GM20431 (cell line): Measurements from ENCODE around the gene LARGE1.

Experiments
- in situ Hi-C: fragments of 300-500 bp; cut with MseI, MboI; formaldehyde crosslinking; loops from one replicate; pipeline ENCODE4 v1.15.0; 2020; ENCODE audit warnings: low sequenced_read_pairs; ENCODE audit not compliant: unreplicated experiment

Gene LARGE1

DNA sequence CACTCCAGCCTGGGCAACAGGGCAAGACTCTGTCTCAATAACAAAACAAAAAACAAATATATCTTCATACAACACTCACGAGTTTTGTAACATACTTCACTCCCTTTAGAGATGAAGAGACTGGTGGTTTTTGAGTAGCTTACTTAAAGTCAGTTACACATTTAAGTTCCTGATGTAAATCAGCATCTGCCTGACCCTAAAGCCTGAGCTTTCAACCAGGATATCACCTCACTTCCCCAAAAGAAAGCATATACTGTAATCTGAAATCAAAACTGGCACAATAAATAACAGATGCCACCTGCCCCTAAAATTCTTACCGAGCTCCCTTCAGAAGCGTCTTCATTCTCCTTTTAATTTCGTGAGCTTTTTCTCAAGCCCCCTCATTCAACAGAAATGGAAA is 31.5 kb downstream of the LARGE1 start:
- in situ Hi-C loops, result no loop called here

DNA sequence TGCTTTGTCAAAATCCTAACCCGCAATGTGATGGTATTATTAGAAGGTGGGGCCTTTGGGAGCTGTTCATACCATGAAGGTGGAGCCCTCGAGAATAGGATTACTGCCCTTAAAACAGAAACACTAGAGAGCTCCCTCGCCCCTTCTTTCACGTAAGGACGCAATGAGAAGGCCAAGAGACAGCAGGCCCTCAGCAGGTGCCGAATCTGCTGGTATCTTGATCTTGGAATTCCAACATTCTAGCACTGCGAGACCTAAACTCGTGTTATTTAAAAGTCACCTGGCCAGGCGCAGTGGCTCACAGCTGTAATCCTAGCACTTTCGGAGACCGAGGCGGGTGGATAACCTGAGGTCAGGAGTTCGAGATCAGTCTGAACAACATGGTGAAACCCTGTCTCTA is 33.1 kb downstream of the LARGE1 start:
- in situ Hi-C loops, result no loop called here

DNA sequence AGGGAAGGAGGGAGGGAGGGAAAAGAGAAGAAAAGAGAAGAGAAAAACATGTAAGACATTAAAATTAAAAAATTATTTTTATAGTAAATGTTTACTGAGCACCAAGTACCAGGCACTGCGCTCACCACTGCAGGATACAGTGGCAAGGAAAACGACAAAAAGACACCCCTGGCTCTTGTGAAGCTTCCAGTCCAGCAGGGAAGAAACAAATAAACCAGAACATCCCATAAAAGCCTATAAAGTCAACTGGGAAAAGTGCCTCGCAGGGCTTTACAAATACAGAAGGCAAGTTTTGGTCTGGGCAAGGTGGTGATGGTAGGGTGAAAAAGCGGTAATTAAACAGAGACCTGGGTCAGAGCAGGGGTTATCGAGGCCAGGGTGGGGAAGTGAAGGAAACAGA is 33.6 kb downstream of the LARGE1 start:
- in situ Hi-C loops, result no loop called here

DNA sequence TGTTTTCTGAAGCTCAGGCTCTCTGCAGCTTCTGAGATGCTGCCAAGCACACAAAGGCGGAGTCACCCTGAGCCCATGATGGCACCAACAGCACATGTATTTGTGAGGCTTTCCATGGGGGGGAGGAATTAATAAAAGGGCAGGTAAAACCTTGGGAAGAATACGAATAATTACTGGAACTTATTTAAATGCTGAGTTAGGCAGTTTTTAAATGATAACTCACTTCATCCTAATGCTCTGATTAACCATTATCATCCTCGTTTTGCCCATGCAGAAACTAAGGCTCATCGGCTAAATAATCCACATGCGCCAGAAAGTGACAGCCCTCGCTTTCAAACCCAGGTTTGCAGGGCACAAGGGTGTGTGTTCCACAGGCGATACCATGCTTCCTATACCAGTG is 35.4 kb downstream of the LARGE1 start:
- in situ Hi-C loops, result no loop called here

DNA sequence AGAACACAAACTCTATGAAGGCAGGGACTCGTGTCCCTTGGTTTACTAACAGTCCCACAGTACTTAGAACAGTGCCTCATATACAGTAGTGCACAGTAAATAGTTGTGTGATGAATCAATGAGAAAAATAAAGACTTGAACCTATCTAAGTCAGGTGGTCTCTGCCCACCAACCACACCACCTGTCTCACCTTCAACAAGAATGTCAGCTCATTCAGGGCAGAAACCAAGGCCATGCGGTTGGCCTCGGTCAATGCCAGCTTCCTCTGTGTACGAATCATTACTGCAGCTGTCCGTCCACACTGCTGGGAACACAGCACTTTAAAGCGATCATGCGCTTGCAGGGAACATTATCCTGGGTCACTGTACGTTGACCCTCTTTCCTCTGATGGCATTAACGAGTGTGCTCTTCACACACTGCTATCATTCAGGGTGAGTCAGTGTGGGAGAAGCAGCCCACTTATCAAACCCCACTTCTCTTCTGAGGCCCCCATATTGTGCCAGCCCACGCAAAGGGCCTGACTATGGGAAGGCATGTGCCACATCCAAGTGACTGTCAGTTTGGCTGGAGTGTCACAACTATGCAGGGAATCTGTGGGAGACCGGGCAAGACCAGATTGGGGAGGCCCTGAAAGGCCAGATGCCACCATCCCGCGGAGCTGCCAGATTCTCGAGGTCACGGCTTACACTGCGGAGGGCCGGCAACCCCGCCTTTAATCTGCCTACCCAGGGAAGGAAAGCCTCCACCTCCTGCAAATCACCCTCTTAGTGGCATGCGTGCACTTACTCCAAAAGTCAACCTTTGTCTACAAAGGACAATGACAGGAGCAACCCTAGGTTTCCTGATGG is 36.1 kb downstream of the LARGE1 start:
- in situ Hi-C loops, result no loop called here

GRCh38 chr22:33883561-33883960 is 36.7 kb downstream of the LARGE1 start:
- in situ Hi-C loops, result no loop called here

DNA sequence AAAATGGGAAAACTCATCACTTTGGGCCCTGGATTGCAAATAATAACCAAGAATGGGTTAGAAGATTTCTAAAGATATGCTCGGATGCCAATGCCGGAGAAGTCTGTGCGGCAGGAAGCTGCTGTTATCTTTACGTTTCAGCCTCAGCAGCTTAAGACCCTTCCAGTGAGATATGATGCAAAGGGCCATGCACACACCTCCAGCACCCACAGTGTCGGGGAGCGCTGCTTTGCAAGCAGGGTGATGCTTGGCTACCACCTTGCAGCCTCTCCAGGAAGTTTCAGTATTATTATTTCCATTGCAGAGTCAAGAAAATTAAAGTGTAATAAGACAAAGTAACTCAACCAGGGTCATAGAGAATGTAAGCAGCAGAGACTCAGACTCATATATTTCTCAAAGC is 37.3 kb downstream of the LARGE1 start:
- in situ Hi-C loops, result no loop called here

- in situ Hi-C loops, result no loop called here
Observed at GRCh38 chr22:33880986-33881385, 39.3 kb downstream of the LARGE1 start.

- in situ Hi-C loops, result no loop called here
Observed at GRCh38 chr22:33879796-33880195, 40.5 kb downstream of the LARGE1 start.

GRCh38 chr22:33875316-33875715 is 45.0 kb downstream of the LARGE1 start:
- in situ Hi-C loops, result no loop called here

DNA sequence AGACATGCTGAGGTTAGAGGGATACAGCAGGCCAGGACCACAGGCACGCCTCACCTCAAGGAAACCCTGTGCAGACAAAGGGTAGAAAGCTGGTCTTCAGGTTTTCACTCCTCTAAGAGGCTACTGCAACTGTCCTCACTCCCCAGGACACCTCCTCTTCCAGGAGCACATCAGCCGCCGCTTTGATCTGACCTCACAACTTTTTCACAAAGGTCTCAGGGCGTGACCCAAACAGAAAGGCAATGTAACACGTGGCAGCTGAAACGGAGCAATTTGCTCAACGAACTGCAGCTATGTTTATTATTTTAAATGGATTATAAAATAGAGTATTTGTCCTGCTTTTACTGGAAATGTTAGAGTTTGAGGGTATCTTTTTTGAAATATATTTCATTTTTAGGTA is 46.1 kb downstream of the LARGE1 start:
- in situ Hi-C loops, result no loop called here

- in situ Hi-C loops, result no loop called here
Observed at GRCh38 chr22:33873666-33874065, 46.6 kb downstream of the LARGE1 start.

DNA sequence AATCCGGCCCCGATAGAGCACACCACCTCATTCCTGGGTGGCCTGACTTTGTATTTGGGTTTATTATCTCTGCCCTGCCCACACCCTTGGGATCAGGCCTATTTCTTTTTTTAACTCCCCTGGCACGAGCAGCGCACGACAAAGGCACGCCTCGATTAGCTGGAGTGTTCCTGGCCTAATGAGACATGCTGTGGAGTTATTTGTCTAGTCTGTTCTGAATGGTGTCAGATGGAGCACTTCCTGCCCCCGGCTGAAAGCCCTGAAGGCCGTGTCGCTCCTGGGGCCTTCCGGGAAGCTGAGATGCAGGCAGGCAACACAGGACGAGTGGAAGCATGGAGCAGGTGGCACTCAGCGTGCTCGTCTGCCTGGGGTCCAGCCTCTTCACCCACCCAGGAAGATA is 47.1 kb downstream of the LARGE1 start:
- in situ Hi-C loops, result no loop called here

GRCh38 chr22:33871935-33872334 is 48.3 kb downstream of the LARGE1 start:
- in situ Hi-C loops, result no loop called here

DNA sequence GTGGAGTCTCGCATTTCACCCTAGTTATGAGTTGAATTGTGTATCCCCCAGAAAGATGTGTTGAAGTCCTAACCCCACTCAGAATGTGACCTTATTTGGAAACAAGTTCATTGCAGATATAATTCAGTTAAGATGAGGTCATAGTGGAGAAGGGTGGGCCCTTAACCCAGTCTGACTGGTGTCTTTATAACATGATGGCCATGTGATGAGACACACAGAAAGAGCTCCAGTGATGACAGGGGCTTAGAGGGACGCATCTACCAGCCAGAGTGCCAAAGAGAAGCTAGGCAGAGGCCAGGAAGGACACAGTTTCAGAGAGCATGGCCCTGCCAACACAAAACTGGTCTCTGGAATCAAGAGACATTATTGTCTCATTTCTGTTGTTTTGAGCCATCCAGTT is 50.3 kb downstream of the LARGE1 start:
- in situ Hi-C loops, result no loop called here

DNA sequence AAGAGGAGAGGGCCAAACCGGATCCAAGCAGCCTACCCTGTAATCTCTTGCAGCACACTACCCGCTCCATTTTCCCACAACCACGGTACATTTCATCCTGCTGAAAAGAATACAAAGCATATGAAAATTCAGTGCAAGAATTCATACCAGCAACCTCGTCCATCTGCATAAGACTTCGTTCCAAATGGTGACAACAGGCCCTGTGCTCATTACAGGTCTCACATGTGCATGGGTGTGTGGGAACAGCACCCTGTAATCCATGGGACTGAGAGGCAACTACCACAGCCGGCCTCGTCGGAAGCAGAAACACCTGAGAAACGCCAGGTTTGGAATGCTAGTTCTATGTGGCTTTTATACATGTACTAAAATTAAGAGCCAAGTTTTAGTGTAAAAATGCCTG is 52.3 kb downstream of the LARGE1 start:
- in situ Hi-C loops, result no loop called here

DNA sequence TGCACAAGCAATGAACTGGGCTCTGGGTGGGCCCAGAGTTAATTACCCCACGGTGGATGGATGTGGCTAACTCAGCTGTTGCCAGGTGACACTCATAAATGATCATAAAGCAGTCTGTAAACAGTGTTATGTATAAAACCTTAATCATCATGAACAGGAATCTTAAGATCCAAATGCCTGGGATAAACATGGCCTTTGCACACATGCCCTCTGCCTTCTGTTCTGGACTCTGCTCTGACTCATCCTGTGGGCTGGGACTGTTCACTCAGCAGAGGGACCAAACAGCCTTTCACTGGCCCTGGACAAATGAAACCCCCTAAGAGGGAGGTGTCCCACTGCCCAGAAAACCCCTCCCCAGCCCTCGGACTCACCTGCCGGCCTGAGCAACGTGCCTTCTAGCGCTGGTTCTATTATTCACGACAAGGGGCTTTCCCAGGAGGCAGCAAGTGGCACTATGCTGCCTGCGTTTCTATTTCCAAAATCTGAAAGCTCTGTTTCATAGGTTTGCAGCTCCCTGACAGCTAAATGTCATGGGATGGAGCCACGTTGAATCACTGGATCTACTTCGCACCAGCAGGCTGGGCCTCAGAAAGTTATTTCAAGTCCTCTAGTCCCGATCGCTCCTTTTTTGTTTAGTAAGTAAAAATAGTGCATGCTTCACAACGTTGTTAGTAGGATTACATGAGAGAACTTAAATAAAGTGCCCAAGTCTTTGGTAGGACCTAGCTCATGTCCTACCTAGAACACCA is 53.0 kb downstream of the LARGE1 start:
- in situ Hi-C loops, result no loop called here

- in situ Hi-C loops, result no loop called here
Observed at GRCh38 chr22:33866511-33866910, 53.8 kb downstream of the LARGE1 start.

GRCh38 chr22:33865996-33866395 is 54.3 kb downstream of the LARGE1 start:
- in situ Hi-C loops, result no loop called here

DNA sequence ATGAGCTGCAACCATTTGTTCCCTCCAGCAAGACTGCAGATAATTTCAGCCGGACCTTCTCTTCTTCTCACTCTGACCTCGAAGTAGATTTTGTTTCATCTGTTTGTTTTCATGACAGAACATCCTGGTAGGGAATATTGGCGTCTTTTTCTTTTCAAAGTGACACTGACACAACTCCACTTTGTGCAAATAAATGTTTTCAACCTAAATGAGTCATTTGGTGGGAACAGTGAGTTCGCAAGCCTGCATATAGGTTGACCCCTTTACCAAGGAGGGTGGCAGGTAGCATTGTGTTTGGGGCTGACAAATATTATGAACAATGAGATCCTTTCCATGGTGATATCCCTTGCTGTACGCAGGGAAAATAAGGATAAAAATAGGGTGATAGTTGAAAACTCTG is 55.0 kb downstream of the LARGE1 start:
- in situ Hi-C loops, result no loop called here

DNA sequence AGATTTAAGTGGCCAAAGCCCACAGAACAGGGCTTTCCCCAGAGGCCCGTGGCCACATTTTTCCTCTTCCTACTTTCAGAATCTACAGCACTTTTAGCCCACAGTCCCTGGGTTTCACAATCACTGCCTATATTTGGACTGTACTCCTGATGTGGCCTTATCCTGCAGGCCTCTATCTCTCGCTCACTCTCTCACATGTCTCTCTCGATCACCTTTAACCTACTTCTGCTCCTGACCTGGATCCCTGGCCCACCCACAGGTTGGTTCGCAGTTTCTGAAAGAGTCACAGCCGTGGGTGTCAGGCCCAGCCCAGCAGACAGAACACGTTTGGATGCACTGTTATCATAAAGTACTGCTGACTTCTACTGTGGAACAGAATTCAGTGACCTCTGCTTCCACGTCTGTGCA is 55.5 kb downstream of the LARGE1 start:
- in situ Hi-C loops, result no loop called here
